SK-N-SH (cell line): Measurements from ENCODE around the gene NTRK2. TPM values are rescaled to one million over a fixed set of nuclear protein-coding genes. Genes with fewer than 3 reads are reported as not detected.

Source experiments
- CTCF ChIA-PET: fragments of 300-600, 350-600 bp; formaldehyde crosslinking; extraction: SDS; loops from one replicate; lab custom pipeline; 2021; lab: Yijun Ruan, JAX
- POLR2A ChIA-PET: fragments of 350-600 bp; sonication (Branson Sonifier 250); formaldehyde crosslinking; extraction: SDS; loops from one replicate; lab custom pipeline; 2020; ENCODE audit warnings: antibody characterized with exemption, inconsistent platforms; lab: Yijun Ruan, JAX
- DNase-seq: peaks from one replicate; pipeline ENCODE4 v3.0.0; 2012
- H2AFZ ChIP-seq: fragments of 200-600 bp; sonication (generic); 2 replicates; pipeline ENCODE4 v1.8.1; 2016; ENCODE audit warnings: antibody characterized with exemption, mild to moderate bottlenecking, low read depth
- H3F3A ChIP-seq: fragments of 200-600 bp; sonication (generic); replicated peaks from 2 replicates; pipeline ENCODE3; 2016; ENCODE audit warnings: antibody characterized with exemption, mild to moderate bottlenecking; ENCODE audit not compliant: insufficient read depth
- H3K27ac ChIP-seq, 2 experiments: fragments of 200-500 bp in 1 of 2; fragments of 200-600 bp in 1 of 2; sonication (Bioruptor generic) in 1 of 2; sonication (generic), shearing (Covaris generic) in 1 of 2; 2 replicates each; pipeline versions ENCODE4 v1.5.1 to v1.6.1; 2014 to 2016; ENCODE audit warnings: low read depth in 2 of 2, inconsistent platforms in 1 of 2, low read length in 1 of 2, mild to moderate bottlenecking in 1 of 2, mixed read lengths in 1 of 2
- H3K27me3 ChIP-seq: fragments of 200-600 bp; sonication (generic), shearing (Covaris generic); 2 replicates; pipeline ENCODE4 v1.6.1; 2016; ENCODE audit warnings: mixed run types; ENCODE audit not compliant: insufficient read depth
- H3K36me3 ChIP-seq, 2 experiments: fragments of 200-500 bp in 1 of 2; fragments of 200-600 bp in 1 of 2; sonication (Bioruptor generic) in 1 of 2; sonication (generic) in 1 of 2; replicated peaks in 1 of 2; 2 replicates each; pipeline versions ENCODE3 to v1.5.1; 2014 to 2016; ENCODE audit warnings: low read length in 1 of 2, mild to moderate bottlenecking in 1 of 2; ENCODE audit not compliant: insufficient read depth in 2 of 2, control insufficient read depth in 1 of 2
- H3K4me1 ChIP-seq, 2 experiments: fragments of 200-500 bp in 1 of 2; fragments of 200-600 bp in 1 of 2; sonication (Bioruptor generic) in 1 of 2; sonication (generic), shearing (Covaris generic) in 1 of 2; 2 replicates each; pipeline versions ENCODE4 v1.5.1 to v1.6.1; 2014 to 2016; ENCODE audit warnings: low read depth in 1 of 2, low read length in 1 of 2, mixed run types in 1 of 2; ENCODE audit not compliant: insufficient read depth in 2 of 2, control insufficient read depth in 1 of 2
- H3K4me2 ChIP-seq: fragments of 200-600 bp; sonication (generic), shearing (Covaris generic); 2 replicates; pipeline ENCODE4 v1.6.1; 2017; ENCODE audit warnings: mixed run types
- H3K4me3 ChIP-seq, 2 experiments: fragments of 200-500 bp in 1 of 2; fragments of 200-600 bp in 1 of 2; sonication (Bioruptor generic) in 1 of 2; sonication (generic), shearing (Covaris generic) in 1 of 2; 2 replicates each; pipeline versions ENCODE4 v1.5.1 to v1.8.1; 2014 to 2016; ENCODE audit warnings: low read depth in 2 of 2, inconsistent platforms in 1 of 2, low read length in 1 of 2, mild to moderate bottlenecking in 1 of 2, mixed read lengths in 1 of 2, moderate library complexity in 1 of 2
- H3K79me2 ChIP-seq: fragments of 200-600 bp; sonication (generic); 2 replicates; pipeline ENCODE4 v1.8.1; 2017; ENCODE audit warnings: mild to moderate bottlenecking; ENCODE audit not compliant: insufficient read depth
- H3K9ac ChIP-seq: fragments of 200-600 bp; sonication (generic); 2 replicates; pipeline ENCODE4 v1.6.1; 2017; ENCODE audit warnings: mixed run types
- H3K9me2 ChIP-seq: fragments of 200-600 bp; sonication (generic); 2 replicates; pipeline ENCODE4 v1.6.1; 2017; ENCODE audit warnings: mixed run types
- H3K9me3 ChIP-seq: fragments of 200-600 bp; sonication (generic); 2 replicates; pipeline ENCODE4 v1.6.1; 2017; ENCODE audit warnings: mixed run types, mild to moderate bottlenecking, moderate library complexity
- H4K20me1 ChIP-seq: fragments of 200-600 bp; sonication (generic); 2 replicates; pipeline ENCODE4 v1.6.1; 2017; ENCODE audit warnings: mild to moderate bottlenecking, mixed run types; ENCODE audit not compliant: insufficient read depth
- CHD2 ChIP-seq: fragments of 150-350 bp; IDR thresholded peaks from 2 replicates; pipeline ENCODE4 v1.6.1; 2018; ENCODE audit warnings: low read length; ENCODE audit not compliant: partially characterized antibody
- EP300 ChIP-seq, 2 experiments: IDR thresholded peaks; 2 replicates each; pipeline versions ENCODE4 v1.4.0 to v1.6.1; 2012; ENCODE audit warnings: borderline replicate concordance in 1 of 2, low read depth in 1 of 2, low read length in 1 of 2
- EZH2phosphoT487 ChIP-seq: fragments of 200-600 bp; sonication (generic); IDR thresholded peaks from 2 replicates; pipeline ENCODE4 v1.6.1; 2017; ENCODE audit warnings: low read depth, mixed run types, mild to moderate bottlenecking, antibody characterized with exemption, moderate library complexity, borderline replicate concordance
- FOXJ3 ChIP-seq: sonication (generic); formaldehyde crosslinking; IDR thresholded peaks from 2 replicates; pipeline ENCODE4 v1.5.1; 2020; ENCODE audit warnings: mild to moderate bottlenecking, missing genetic modification reagents
- GATA2 ChIP-seq: sonication (generic); formaldehyde crosslinking; IDR thresholded peaks from 2 replicates; pipeline ENCODE4 v1.5.0; 2020; ENCODE audit warnings: mild to moderate bottlenecking, missing genetic modification reagents
- JUND ChIP-seq: IDR thresholded peaks from 2 replicates; pipeline ENCODE4 v1.4.0; 2012
- MXI1 ChIP-seq: IDR thresholded peaks from 2 replicates; pipeline ENCODE4 v1.6.1; 2012; ENCODE audit warnings: mild to moderate bottlenecking, low read depth, low read length, improper control_type of control experiment
- PBX3 ChIP-seq: IDR thresholded peaks from 2 replicates; pipeline ENCODE4; 2012
- POLR2AphosphoS5 ChIP-seq: IDR thresholded peaks from 2 replicates; pipeline ENCODE4 v1.6.1; 2012; ENCODE audit warnings: low read depth, low read length
- RCOR1 ChIP-seq: fragments of 150-350 bp; IDR thresholded peaks from 2 replicates; pipeline ENCODE4 v1.6.1; 2017; ENCODE audit warnings: antibody characterized with exemption, low read length
- REST ChIP-seq: IDR thresholded peaks from 2 replicates; pipeline ENCODE4 v1.6.1; 2012; ENCODE audit warnings: mild to moderate bottlenecking, low read depth, low read length, moderate library complexity
- RFX5 ChIP-seq: IDR thresholded peaks from 2 replicates; pipeline ENCODE4 v1.6.1; 2012; ENCODE audit warnings: mild to moderate bottlenecking, improper control_type of control experiment, low read length
- RXRA ChIP-seq: IDR thresholded peaks from 2 replicates; pipeline ENCODE4 v1.4.0; 2012; ENCODE audit warnings: low read depth, mild to moderate bottlenecking, borderline replicate concordance
- SMC3 ChIP-seq: IDR thresholded peaks from 2 replicates; pipeline ENCODE4 v1.6.1; 2012; ENCODE audit warnings: low read depth, low read length, improper control_type of control experiment
- TAF1 ChIP-seq: IDR thresholded peaks from 2 replicates; pipeline ENCODE4 v1.6.1; 2012; ENCODE audit warnings: low read depth, mild to moderate bottlenecking, low read length, moderate library complexity, borderline replicate concordance
- USF1 ChIP-seq: IDR thresholded peaks from 2 replicates; pipeline ENCODE4 v1.4.0; 2012; ENCODE audit warnings: low read depth, borderline replicate concordance
- YY1 ChIP-seq: IDR thresholded peaks from 2 replicates; pipeline ENCODE4 v1.4.0; 2012; ENCODE audit warnings: low read depth, mild to moderate bottlenecking
- WGBS: methylation state at CpG from one replicate; pipeline ENCODE4 v1.1.6; 2017; ENCODE audit warnings: low lambda C conversion rate; 5-methylcytosine and 5-hydroxymethylcytosine counted together
- polyA plus RNA-seq, 3 experiments: library from polyadenylated mRNA; depleted of rRNA; stranded (reverse); fragments of >200 nt; gene quantifications; 2 replicates each; pipeline ENCODE4 v1.2.3, GENCODE V29; 2012

Gene NTRK2
- polyA plus RNA-seq, 1 of the 3 experiments (the other 2 are of a cell fraction) = 0.05 TPM

- TF ChIP-seq RXRA (no peak), CHD2 (no peak), SMC3 (no peak), EZH2phosphoT487 (no peak), USF1 (no peak), MXI1 (no peak), POLR2AphosphoS5 (no peak), EP300 (IDR thresholded peaks at IDR 0.05; ENCODE audit: borderline replicate concordance in 1 of 2, low read depth in 1 of 2, low read length in 1 of 2) (no peak), JUND (no peak), RCOR1 (no peak), PBX3 (no peak), FOXJ3 (CRISPR knock-in tag) (no peak), REST (no peak), GATA2 (CRISPR knock-in tag) (no peak), YY1 (no peak), TAF1 (no peak), RFX5 (no peak)
- TF ChIP-seq, all 33 proteins: peak for 0
- ChIA-PET POLR2A (no interaction called here), CTCF (interaction anchor here (1.4 kb wide), 1 partner anchor 10 kb away, joined by 4 read pairs; no protein-coding TSS in a partner anchor)
- no peaks in the 10 kb centered on the region for H4K20me1 ChIP-seq
- no peak overlapping the region for H3K9ac ChIP-seq
- no peaks in the 10 kb centered on the region for H3K4me1 ChIP-seq
- H3K27ac ChIP-seq = no peak overlapping the region
- H3K27me3 ChIP-seq = no peaks in the 10 kb centered on the region
- no peaks in the 10 kb centered on the region for H3K9me2 ChIP-seq
- no peaks in the 10 kb centered on the region for H3K36me3 ChIP-seq
- H3K4me2 ChIP-seq = no peak overlapping the region
- H2AFZ ChIP-seq = no peak overlapping the region
- H3K79me2 ChIP-seq = no peaks in the 10 kb centered on the region
- 70% methylated on average over 3 of the region's 3 CpGs for WGBS
- DNase-seq = no peak
- no peaks in the 10 kb centered on the region for H3F3A ChIP-seq
- H3K9me3 ChIP-seq = no peaks in the 10 kb centered on the region
- H3K4me3 ChIP-seq = no peak overlapping the region
Measured at GRCh38 chr9:84983749-84984148, 314.2 kb downstream of the NTRK2 start.
